Natural killer cell (primary cell): ENCODE data around the gene SLC17A7. TPM values are rescaled to one million over a fixed set of nuclear protein-coding genes. Genes with fewer than 3 reads are reported as not detected.
A peak's percentile ranks its signal among the peaks of the same experiment; 100 is the strongest.

Source experiments
- ATAC-seq, 3 donors: fragments of 150-1000 bp in 2 of 3; fragments of 200-7000 bp in 1 of 3; cut with Tn5 transposase; 1 replicate in 1 of 3; 2 replicates in 2 of 3; pipeline ENCODE4 v1.10.0; 2021; ENCODE audit warnings: mild to moderate bottlenecking in 2 of 3, moderate library complexity in 2 of 3
- DNase-seq, 2 donors: peaks; one replicate each; pipeline versions ENCODE4 v3.0.0 to v3.0.0-alpha.2; 2013 to 2021; ENCODE audit warnings: mixed read lengths in 1 of 2
- H3K27ac ChIP-seq: one replicate; pipeline ENCODE4 v1.5.1; 2013; ENCODE audit warnings: mild to moderate bottlenecking, low read length
- H3K27me3 ChIP-seq: one replicate; pipeline ENCODE4 v1.6.1; 2013; ENCODE audit warnings: low read length; ENCODE audit not compliant: control insufficient read depth, insufficient read depth
- H3K36me3 ChIP-seq: one replicate; pipeline ENCODE4 v1.6.1; 2013; ENCODE audit warnings: low read length; ENCODE audit not compliant: control insufficient read depth, insufficient read depth
- H3K4me1 ChIP-seq: one replicate; pipeline ENCODE4 v1.6.1; 2013; ENCODE audit warnings: low read length; ENCODE audit not compliant: control insufficient read depth, insufficient read depth
- H3K4me3 ChIP-seq: one replicate; pipeline ENCODE4 v1.5.1; 2013; ENCODE audit warnings: low read length
- H3K9me3 ChIP-seq: one replicate; pipeline ENCODE4 v1.6.1; 2013; ENCODE audit warnings: low read length; ENCODE audit not compliant: control insufficient read depth, insufficient read depth
- H3K27ac Mint-ChIP-seq, 2 donors: one replicate each; pipeline ENCODE4 v1.8.0; 2022; ENCODE audit warnings: mild to moderate bottlenecking in 2 of 2, mixed read lengths in 2 of 2, moderate library complexity in 1 of 2
- H3K27me3 Mint-ChIP-seq, 2 donors: one replicate each; pipeline ENCODE4 v1.8.0; 2022; ENCODE audit warnings: low read depth in 2 of 2, mixed read lengths in 2 of 2
- H3K36me3 Mint-ChIP-seq: one replicate; pipeline ENCODE4 v1.8.0; 2022; ENCODE audit warnings: mixed read lengths
- H3K4me1 Mint-ChIP-seq, 2 donors: one replicate each; pipeline ENCODE4 v1.8.0; 2022; ENCODE audit warnings: mixed read lengths in 2 of 2
- H3K4me3 Mint-ChIP-seq: one replicate; pipeline ENCODE4 v1.8.0; 2022; ENCODE audit warnings: mild to moderate bottlenecking, moderate library complexity, mixed read lengths
- H3K9me3 Mint-ChIP-seq, 2 donors: one replicate each; pipeline ENCODE4 v1.8.0; 2022; ENCODE audit warnings: mixed read lengths in 2 of 2
- CTCF ChIP-seq: fragments of 200-600 bp; IDR thresholded peaks from one replicate; pipeline ENCODE4 v1.8.0; 2022; ENCODE audit warnings: antibody characterized with exemption
- WGBS: methylation state at CpG from one replicate; pipeline ENCODE4 v1.1.7; 2013; ENCODE audit warnings: missing lambda C conversion rate; ENCODE audit not compliant: insufficient coverage; 5-methylcytosine and 5-hydroxymethylcytosine counted together
- intact Hi-C: fragments of 100-400 bp; cut with micrococcal nuclease; formaldehyde crosslinking; loops from one replicate; pipeline ENCODE4 v1.14.2; 2022
- total RNA-seq, 4 donors: library from RNA; stranded (reverse); fragments of 120-200 nt in 1 of 4; gene quantifications; one replicate each; pipeline versions ENCODE4 v1.2.3 to v1.2.4, GENCODE V29; 2013 to 2022

The SLC17A7 gene
- total RNA-seq, 3 donors from 2014 or later (not counting 1 experiment from before 2014, with no cell fraction given): not detected

- ATAC-seq: no peak
- Histone ChIP-seq H3K4me1 (peaks cover 34% of the 10 kb centered on the region), H3K9me3 (no peaks in the 10 kb centered on the region), H3K27ac (no peak overlapping the region), H3K27me3 (peaks cover 78% of the 10 kb centered on the region), H3K4me3 (no peak overlapping the region), H3K36me3 (no peaks in the 10 kb centered on the region)
- H3K9me3 Mint-ChIP-seq: no peaks in the 10 kb centered on the region
- no peak overlapping the region for H3K27ac Mint-ChIP-seq
- H3K36me3 Mint-ChIP-seq: no peaks in the 10 kb centered on the region
- intact Hi-C loops: no loop called here
- 89% methylated on average over 18 of the region's 18 CpGs for WGBS
- no peak overlapping the region for H3K4me3 Mint-ChIP-seq
- no peak for DNase-seq
- H3K4me1 Mint-ChIP-seq: peaks cover 16 to 37% of the 10 kb centered on the region in 2 donors
- TF ChIP-seq CTCF: no peak
- H3K27me3 Mint-ChIP-seq: peaks cover 81 to 92% of the 10 kb centered on the region in 2 donors
Observed at GRCh38 chr19:49434907-49435583, 6.3 kb downstream of the SLC17A7 start.

- Histone ChIP-seq H3K4me3 (no peak overlapping the region), H3K27ac (no peak overlapping the region), H3K36me3 (no peaks in the 10 kb centered on the region), H3K27me3 (peaks cover 80% of the 10 kb centered on the region), H3K4me1 (peaks cover 39% of the 10 kb centered on the region), H3K9me3 (no peaks in the 10 kb centered on the region)
- H3K9me3 Mint-ChIP-seq: no peaks in the 10 kb centered on the region
- 21% methylated on average over 31 of the region's 31 CpGs for WGBS
- H3K27ac Mint-ChIP-seq: no peak overlapping the region
- no peak for ATAC-seq
- H3K4me1 Mint-ChIP-seq: peaks cover 22 to 43% of the 10 kb centered on the region in 2 donors
- no peak for DNase-seq
- intact Hi-C loops: no loop called here
- H3K4me3 Mint-ChIP-seq: no peak overlapping the region
- TF ChIP-seq CTCF: no peak
- no peaks in the 10 kb centered on the region for H3K36me3 Mint-ChIP-seq
- peaks cover 77 to 89% of the 10 kb centered on the region in 2 donors for H3K27me3 Mint-ChIP-seq
Observed at GRCh38 chr19:49433240-49433901, 8.0 kb downstream of the SLC17A7 start.

GRCh38 chr19:49432141-49433073 is 8.9 kb downstream of the SLC17A7 start:
- Mint-ChIP-seq H3K4me3 (no peak overlapping the region), H3K4me1 (peaks cover 31 to 49% of the 10 kb centered on the region in 2 donors), H3K9me3 (no peaks in the 10 kb centered on the region), H3K27ac (peak overlapping the region in 1 of 2 donors; percentile 58), H3K27me3 (peaks cover 77 to 87% of the 10 kb centered on the region in 2 donors), H3K36me3 (no peaks in the 10 kb centered on the region)
- TF ChIP-seq CTCF: no peak
- peaks cover 82% of the 10 kb centered on the region for H3K27me3 ChIP-seq
- H3K4me3 ChIP-seq: no peak overlapping the region
- H3K27ac ChIP-seq: no peak overlapping the region
- H3K4me1 ChIP-seq: peaks cover 49% of the 10 kb centered on the region
- no peaks in the 10 kb centered on the region for H3K36me3 ChIP-seq
- peak in 2 of 3 donors; percentile 33 to 36 for ATAC-seq
- intact Hi-C loops: no loop called here
- 12% methylated on average over 63 of the region's 63 CpGs for whole genome bisulfite sequencing
- no peaks in the 10 kb centered on the region for H3K9me3 ChIP-seq
- peak in 1 of 2 donors; percentile 59 for DNase-seq
